HG03521 (cell line): ENCODE data around the gene RAB11FIP3.

ENCODE experiments used
- ATAC-seq: cut with Tn5 transposase; IDR thresholded peaks from one replicate; pipeline ENCODE4 v1.9.1; 2021; ENCODE audit warnings: mild to moderate bottlenecking, moderate library complexity; ENCODE audit not compliant: unreplicated experiment

The RAB11FIP3 gene

DNA sequence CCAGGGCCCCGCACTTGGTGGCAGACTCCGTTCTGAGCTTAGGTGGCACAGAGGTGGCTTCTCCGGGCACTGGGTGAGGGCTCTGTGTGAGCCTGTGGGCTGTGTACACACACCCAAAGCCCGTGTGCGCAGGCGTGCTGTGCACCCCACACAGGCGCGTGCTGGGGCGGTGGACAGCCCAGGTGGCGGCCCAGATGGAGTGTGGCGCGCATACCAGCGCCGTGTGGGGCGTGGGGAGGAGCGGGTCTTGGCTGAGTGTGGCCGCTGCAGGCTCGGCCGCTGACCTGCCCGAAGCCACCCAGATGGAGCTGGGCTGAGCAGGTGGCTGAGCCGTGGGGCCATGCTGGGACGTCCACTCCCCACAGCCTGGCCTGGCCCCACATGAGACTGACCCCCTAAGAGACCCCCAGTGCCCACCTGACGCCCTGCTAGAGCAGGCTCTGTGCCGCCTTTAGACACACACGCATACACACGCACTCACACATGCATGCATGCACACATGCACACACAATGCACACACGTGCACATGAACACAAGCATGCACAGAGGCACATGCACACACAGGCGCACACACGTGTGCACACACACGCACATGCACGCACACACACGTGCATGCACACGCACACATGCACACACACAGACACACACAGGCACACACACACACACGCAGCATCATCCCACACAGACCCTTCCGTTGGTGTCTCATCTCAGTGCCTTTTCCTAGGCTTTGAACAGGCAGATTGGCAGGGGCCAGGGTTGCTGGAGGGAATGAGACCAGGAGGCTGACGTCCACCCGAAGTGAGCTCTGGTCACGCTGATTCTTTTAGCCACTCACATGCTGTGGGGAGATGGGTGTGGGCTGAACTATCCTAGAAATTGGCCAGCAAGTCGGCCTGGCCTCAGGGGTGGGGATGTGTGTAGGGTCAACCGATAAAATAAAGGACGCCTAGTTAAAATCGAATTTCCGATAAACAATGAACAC is 136.8 kb downstream of the RAB11FIP3 start:
- ATAC-seq: no peak

DNA sequence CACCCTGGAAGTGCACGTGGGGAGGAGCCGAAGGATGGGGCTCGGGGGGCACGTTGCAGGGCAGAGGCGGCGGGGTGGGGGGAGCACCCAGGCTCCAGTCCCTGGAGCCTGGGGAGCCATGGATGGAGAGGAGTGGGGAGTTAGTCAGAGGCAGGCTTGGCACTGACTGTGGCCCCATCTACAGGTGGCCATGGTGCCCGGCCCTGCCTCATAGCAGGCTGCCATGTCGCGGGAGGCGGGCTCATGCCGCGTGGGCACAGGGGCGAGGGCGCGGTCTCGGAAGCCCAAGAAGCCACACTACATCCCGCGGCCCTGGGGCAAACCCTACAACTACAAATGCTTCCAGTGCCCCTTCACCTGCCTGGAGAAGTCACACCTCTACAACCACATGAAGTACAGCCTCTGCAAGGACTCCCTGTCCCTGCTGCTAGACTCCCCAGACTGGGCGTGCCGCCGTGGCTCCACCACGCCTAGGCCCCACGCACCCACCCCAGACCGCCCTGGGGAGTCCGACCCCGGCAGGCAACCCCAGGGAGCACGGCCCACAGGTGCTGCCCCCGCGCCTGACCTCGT is 137.7 kb downstream of the RAB11FIP3 start:
- ATAC-seq: no peak

DNA sequence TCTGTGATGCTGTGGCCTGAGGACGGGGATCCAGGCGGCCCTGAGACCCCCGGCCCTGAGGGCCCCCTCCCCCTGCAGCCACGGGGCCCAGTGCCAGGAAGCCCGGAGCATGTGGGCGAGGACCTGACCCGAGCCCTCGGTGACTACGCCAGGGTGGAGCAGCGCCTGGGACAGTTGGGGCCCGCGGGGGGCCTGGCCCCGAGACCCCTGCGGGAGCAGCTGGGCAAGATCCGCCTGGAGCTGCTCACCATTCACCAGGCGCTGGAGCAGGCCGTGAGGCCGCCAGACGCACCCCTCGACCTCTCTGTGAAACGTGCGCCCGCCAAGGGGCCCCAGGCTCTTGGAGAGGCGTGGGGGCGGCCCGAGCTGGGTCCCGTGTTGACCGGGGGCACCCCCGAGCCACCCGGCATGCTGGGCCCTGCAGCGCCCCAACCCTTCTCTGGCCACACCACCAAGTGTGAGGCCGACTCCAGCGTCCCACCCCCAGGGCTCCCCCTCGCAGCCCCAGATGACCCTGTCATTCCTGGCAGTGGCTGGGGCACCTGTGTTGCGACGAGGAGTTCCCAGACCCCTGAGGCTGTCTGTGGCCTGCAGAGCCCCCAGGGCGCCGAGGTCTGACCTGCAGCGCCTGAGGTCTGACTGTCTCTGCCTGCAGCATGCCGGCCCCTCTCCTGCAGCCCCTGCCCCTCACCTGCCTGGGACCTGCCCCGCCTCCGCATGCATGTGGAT is 139.4 kb downstream of the RAB11FIP3 start:
- no peak for ATAC-seq

DNA sequence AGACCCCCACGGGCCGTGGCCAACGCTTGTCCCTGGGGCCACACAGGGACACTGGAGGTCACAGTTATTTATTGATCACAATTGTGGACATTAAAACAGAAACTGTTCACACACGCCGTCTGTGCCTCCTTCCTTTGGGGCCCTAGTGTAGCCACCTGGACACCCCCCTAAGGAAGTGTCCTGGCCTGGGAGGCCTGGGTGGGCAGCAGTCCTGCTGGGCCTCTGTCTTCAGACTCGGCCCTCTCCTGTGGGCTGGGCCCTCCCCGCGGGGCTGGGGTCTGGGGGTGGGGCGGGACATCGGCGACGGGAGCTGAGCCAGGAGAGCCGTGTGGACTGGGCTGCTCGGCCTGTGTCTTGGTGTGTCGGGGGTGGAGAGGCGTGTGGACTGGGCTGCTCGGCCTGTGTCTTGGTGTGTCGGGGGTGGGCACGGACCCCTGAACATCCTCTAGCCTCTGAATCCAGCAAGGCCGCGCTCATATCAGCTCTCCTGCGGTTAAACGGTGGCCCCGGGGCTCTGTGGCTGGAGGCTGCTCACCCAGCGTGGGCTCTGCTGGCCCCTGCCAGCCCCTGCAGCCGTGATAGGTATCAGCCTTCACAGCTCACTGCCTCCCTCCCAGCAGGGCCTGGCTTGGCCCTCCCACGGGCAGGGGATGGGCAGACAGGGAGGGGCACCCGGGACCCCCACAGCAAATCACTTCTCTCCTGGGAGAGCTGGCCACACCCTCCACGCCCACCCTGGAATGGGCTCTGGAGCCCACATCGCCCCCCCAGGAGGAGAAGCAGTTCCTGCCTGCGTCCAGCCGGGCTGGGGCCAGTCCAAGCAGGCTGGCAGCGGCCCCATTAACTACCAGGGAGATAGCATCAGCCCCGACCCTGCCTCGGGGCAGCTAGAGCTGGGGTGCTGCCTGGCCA is 140.2 kb downstream of the RAB11FIP3 start:
- no peak for ATAC-seq

DNA sequence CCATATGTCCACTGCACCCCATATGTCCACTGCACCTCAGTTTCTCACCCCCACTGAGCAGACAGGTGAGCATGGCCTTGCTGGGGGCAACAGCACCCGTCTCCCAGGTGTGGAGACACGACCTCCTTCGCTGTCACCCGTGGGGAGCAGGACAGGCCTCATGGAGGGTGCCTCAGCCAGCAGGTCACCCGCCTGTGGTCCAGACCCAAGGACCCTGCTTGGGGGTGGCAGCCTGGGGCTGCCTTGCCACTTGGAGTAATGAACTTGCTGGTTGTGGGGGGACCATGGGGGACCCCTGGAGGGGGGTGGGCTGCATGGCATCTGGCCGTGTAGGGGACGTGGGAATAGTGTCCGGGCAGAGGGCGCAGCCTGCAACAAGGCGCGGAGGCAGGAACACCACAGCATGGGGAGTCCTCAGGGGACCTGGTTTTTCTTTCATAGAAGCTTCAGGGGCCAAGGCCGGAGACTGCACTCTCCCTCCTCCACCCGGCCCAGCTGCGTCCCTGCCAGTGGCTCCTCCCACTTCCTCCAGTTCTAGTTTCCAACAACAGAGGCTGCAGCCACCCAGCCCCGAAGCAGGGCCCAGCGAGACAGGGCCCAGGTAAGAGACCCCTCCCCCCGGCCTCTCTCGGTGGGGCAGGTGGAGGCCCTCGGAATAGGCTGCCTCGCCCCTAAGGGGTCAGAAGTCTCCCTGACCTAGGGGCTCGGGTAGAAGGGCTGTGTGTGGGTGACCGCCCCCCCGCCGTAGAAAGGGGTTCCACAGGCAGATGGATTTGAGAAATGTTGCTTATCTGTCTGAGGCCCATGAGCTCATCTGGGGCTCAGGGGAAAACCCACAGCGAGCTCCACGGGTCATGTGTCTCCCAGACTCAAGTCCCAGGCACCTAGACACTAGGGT is 141.3 kb downstream of the RAB11FIP3 start, which contains the start of gene NHLRC4:
TSS of gene NHLRC4 (plus strand) at position 531 of the 898 bp plus-strand sequence. CDS start 1,043 bp downstream, outside the sequence.
- ATAC-seq: no peak

DNA sequence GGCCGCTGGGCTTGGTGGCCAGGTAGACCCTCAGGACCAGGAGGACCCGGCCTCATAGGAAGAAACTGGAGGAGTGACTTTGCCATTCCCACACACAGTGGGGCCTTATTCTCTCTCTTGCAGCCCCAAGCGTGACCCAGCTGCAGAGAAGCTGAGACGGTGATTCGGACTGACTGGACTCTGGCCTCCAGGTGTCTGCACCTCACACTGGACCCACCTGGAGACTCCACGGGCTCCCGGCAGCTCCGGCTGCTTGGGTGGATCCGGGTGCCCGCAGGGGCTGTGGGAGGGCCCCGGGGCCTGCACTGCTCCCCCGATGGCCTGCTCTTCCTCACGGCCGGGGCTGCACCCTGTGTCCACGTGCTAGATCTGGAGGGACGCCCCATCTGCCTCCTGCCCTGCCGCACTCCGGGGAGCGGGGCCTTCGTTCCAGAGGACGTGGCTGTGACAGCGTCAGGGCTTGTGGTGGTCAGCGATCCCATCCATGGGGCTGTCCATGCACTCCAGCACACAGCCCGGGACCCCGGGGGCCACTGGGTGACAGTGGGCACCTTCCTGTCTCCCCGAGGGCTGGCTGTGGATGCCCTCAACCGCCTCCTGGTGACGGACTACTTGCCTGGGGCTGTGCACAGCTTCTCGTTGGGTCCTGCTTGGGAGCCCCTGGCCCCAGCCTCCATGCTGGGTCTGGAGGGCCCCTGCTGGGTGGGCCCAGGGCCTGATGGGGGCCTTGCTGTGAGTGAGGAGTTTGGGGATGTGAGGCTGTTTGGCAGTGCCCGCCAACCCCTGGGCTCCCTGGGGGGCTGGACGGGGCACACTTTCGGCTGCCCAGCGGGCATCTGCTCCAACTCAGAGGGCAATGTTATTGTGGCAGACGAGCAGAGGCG is 142.2 kb downstream of the RAB11FIP3 start:
- ATAC-seq: no peak

DNA sequence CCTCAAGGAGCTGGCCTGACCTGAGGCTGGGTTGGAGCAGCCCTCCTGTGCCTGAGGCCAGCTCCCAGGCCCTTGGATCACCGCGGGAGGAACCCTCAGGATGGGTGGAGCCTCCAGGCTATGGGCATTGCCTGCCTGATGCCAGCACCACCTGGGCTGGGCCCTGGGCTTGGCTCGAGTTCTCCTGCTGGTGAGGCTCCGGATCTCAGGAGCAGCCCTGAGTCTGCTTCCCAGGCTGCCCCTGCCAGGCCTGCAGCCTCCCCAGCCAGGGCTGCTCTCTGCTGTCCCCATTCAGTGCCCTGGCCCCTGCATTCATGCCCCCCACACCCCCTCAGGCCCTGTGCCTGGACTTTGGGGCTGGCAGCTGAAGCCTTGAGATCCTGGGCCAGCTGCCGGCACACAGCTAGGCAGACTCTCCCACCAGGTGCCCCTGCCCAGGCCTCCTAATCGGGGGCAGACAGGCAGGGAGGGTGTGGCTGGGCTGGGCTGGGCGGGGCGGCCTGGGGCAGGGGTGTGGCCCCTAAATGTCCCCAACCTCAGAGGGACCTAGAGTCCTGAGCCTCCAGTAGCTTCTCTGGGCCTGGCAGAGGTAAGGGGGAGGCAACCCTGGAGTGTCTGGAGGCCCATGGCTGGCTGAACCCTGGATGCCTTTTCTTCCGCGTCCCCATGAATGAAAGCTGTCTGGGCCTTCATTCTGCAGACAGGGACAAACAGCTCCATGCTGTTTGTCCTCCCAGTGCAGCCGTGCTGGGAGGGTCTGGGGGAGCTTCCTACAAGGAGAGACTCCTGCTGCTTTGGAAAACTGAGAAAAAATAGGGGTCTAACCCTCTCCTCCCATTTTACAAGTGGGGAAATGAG is 143.2 kb downstream of the RAB11FIP3 start:
- no peak for ATAC-seq

DNA sequence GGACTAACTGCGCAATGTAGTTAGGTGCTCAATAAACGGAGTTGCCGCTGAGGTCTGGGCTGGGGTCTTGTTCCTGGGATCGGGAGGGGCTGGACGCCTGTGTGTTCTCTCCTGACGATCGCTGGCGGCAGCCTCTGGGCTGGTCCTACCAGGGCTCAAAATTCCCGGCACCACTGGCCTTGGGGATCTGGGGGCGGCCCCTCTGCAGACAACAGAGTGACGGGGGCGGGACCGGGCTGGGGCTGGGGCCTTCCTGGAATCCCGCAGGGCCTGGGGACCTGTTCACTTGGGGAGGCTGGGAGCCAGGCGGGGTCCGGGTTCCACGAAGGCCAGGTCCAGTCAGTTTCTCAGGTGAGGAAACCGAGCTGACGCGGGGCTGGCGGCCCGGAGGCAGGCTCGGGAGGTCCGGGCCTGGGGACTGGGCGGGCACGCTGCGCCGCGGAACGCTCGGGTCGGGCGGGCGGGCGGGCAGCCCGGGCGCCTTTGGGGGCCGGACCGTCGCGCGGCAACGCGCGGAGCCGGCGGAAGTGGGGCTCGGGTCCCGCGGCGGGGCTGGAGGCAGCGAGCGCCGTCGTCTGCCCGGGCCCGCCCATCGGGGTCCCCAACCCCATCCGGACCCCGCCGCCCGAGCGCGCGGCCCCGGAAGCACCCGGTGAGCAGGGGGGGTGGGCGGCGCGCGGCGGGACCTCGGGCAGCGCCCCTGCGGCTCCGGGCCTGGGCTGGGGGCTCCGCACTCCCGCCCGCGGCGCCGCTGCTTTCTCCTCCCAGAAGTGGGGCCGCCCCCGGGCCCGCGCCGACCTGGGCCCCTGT is 144.2 kb downstream of the RAB11FIP3 start, which contains the start of gene PIGQ:
TSS of gene PIGQ (plus strand) at position 524 of the 810 bp plus-strand sequence. CDS start 4,107 bp downstream, outside the sequence.
- peak; percentile 54 for ATAC-seq
